GM19193 (cell line): ENCODE results near the gene RHBDF2.
A peak's percentile ranks its signal among the peaks of the same experiment; 100 is the strongest.

ENCODE experiments used
- POLR2A ChIP-seq: IDR thresholded peaks from 4 replicates; pipeline ENCODE4 v1.6.1; 2011; ENCODE audit not compliant: insufficient read depth, insufficient read length; ENCODE audit errors: extremely low read depth

Gene RHBDF2

DNA sequence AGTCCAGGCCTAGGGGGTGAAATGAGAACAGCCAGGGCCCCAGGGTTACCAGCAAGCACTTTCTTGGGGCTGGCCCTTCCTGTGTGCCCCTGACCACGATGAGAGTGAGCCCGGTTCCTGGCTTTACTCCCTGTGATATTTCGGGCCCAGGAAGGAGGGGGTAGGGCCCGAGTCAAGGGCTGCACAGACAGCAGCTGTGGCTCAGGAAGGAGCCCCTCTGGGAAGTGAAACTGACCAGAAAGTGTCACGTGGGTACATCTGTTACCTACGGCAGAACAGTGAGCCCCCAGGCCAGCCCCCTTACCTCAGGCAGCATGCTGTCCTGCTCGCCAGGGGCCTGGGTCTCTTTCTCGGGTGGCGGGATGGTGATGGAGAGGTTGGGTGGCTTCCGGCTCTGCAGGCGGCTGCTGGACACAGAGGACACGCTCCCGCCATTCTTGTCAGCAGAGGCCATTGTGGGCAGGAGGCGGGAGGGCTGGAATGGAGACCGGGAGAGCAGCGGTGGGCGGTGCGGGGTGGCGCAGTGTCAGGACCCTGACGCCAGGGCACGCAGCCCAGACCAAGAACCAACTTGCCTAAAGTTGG lies 20.1 kb downstream of the RHBDF2 start:
- TF ChIP-seq POLR2A, result peak; percentile 46

DNA sequence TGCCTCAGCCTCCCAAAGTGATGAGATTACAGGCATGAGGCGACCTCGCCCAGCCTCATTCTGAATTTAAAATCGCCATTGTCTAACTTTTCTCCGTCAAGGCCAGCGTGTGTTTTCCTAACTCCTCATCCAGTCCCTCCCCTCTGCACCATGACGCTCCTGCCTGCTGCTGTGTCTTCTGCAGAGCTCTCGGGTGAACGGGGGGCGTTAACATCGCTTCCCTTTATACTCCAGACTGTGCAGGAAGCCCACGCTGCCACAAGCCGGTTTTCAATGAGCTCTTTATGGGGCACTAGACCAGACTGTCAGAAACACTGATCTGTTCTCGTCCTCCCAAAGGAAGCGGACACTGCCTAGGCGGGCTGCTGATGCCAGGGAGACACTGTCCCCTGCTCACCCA lies 20.6 kb downstream of the RHBDF2 start:
- no peak for TF ChIP-seq POLR2A

DNA sequence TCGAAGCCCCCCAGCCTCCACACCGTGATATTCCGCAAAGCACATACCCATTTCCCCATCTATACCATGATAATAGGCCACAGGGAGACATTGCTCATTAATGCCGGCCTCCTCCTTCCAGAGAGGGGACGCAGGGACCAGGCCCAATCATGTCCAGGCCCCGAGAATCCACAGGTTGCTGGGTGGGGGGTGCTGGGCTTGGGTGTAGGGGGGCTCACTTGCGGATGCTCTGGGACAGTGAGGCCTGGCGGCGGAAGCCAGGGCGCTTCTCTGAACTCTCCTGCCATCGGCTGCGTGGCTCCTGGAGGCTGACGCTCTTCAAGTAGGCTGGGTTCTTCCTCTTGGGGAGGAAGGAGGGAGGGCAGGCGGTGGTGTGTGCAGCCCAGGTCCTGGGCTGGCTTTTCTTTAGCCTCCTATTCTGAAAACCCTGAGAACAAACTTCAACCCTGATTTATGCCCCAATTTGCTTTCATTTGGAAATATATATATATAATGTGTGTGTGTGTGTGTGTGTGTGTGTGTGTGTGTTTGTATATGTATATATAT lies 21.6 kb downstream of the RHBDF2 start:
- TF ChIP-seq POLR2A, result no peak

DNA sequence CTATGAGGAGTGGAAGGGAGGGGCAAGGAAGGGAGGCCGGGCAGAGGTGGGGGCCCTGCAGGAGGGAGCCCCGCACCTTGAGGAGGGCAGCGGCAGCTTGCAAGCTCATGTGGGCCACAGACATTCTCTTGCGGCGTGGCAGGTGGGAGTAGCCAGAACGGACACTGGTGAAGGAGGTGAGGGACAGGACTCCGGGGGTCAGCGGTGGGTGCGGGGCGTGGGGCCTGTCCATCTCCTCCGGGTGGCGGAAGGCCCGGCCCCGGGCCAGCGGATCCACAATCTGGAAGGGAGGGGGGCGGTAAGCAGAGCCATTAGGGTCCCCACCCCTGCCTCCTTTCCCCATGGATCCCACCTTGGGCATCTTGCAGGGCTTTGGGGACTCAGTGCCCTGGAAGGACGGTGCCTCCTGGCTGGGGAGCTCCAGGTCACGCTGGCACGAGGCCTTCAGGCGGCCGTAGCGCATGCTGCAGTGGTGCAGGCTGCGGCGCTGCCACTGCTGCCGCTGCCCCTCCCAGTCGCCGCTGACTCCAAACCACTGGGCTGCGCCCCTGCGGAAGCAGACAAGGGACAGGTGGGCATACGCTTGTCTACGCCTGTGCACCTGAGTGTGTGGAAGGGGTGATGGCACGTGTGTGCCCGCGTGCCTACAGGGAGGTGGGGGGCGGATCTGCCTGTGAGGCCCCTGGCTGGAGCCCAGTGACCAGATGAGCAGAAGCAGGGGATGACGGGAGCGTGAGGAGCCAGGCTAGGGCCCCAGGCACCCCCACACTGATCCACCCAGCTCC lies 22.3 kb downstream of the RHBDF2 start:
- no peak for TF ChIP-seq POLR2A

DNA sequence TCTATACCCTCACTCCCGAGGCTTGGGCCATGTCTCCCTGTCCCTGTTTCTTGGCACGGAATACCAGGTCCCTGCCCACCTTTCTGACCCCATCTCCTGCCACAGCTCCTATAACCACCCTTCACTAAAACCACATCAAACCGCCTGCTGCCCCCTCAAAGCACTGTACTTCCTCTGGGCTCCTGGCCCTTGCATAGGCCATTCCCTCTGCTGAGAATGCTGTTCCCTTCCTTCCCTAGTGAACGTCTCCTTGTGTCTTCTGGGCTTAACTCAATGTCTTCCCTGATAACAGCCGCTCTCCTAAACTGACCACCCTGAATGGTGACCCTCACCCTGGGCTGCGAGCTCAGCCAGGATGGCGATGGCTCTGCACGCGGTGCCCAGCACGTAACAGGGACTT lies 23.1 kb downstream of the RHBDF2 start:
- no peak for TF ChIP-seq POLR2A

DNA sequence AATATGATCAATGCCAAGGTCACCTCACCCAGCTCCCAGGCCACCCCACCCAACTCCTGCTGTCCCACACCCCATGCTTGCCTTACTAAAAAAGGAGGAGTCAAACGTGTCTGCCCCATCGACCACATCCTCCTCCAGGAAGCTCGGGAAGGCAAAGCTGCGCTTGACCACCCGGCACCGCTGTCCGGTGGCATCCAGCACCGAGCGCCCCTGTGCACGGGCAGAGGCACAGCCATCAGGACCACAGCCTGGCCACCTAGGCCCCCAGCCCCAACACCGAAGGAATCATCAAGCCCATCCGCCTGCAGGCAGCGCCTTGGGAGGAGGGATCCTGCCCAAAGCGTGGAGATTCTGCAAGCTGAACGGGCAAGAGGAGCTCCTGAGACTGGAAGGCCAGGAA lies 23.6 kb downstream of the RHBDF2 start:
- no peak for TF ChIP-seq POLR2A

DNA sequence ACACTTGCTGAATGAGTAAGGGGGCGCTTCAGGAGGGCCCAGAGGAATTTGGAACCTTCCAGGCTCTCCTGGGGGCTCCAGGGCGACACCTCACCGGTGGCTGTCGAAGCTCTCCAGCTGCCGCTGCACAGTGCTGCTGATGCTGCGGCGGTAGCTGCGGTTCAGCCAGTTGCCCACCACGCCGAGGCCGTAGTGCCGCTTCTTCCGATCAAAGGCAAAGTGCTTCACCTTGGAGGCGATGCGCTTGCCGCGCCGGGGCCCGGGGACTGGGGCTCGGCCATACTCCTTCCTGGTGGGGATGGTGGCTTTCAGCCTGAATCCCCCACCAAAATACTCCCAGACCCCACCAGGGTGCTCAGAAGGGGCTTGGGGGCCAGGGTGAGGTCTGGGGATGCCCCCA lies 24.5 kb downstream of the RHBDF2 start:
- no peak for TF ChIP-seq POLR2A

DNA sequence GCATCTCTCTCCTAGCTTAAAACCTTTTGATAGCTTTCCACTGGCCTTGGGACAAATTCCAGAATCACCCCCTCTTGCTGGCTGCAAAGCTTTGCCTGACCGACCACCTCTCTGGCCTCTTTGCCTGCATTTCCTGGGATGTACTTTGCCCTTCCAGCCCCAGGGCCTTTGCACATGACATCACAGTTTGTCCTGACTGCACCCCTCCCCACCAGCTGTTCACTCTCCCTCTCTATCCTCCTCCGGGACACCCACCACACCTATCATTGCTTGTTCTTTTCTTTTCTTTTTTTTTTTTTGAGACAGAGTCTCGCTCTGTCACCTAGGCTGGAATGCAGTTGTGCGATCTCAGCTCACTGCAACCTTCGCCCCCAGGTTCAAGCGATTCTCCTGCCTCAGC lies 25.9 kb downstream of the RHBDF2 start:
- TF ChIP-seq POLR2A, result no peak

DNA sequence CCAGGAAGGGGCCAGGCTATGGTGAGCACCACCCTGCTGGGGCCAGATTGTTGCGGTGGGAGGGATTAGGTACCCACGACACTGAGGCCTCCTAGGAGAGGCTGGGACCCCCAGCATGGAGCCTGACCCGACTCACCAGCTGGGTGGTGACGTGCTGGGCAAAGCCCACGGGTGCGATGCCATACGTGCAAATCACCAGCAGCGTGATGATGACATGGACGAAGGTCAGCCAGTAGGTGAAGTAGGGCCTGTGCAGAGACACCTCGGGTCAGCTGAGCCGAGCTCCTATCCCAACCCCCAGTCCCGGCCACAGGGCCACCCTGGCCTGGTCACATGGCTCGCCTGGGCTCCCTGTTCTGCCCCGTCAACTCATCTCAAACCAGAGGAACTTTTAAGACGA lies 26.3 kb downstream of the RHBDF2 start:
- no peak for TF ChIP-seq POLR2A

DNA sequence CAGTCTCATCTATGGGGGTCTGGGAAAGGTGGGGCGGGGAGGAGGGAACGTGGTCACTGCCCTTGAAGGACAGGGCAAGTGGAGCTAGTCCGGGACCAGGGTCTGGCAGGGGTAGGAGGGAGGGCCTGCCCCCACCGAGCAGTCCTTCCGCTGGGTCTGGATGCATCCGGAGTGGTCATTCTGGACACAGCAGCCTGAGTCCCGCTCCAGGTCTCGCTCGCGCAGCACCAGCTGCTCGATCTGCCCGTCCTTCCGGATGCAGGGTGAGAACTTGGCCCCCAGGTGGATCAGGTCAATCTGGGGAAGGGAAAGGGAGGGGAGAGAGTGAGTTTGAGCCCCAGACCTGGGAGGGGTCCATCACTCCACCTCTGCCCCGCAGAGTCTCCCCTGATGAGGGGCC lies 27.0 kb downstream of the RHBDF2 start:
- no peak for TF ChIP-seq POLR2A

DNA sequence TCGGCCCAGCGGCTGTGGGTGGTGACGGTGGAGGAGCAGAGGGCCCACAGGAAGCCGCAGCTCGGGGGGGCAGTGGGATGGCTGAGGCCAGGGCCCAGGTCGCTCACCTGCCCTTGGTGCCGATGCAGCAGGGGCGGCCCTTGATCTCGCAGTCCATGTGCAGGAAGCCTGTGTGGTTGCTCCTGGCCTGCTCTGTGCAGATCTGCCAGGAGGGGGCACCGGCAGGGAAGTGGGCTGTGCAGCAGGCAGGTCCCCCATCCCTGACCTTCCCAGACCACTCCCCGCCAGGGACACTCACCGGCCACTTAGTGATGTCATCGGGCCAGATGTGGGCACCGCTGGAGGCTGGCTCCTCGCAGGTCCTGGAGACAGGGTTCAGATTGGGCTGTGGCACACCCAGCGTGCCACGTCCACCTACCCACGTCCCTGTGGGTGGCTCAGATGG lies 27.7 kb downstream of the RHBDF2 start:
- no peak for TF ChIP-seq POLR2A

DNA sequence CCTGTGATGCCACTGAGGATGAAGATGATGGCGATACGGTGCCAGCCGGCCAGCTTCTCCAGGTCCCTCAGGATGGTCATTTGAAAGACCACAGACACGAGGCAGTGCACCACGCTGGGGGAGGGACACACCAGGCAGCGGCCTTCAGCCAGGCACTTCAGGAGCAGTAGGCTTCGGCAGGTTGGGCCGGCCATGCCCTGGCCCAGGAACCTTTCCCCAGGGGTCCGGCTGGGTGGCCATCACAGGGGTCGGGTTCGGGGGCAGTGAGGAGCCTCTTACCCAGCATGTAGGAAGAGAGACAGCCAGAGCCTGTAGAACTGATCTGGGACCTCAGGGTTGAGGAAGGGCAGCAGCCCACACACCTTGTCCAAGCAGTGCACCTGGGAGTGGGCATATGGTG lies 28.5 kb downstream of the RHBDF2 start:
- TF ChIP-seq POLR2A, result no peak

DNA sequence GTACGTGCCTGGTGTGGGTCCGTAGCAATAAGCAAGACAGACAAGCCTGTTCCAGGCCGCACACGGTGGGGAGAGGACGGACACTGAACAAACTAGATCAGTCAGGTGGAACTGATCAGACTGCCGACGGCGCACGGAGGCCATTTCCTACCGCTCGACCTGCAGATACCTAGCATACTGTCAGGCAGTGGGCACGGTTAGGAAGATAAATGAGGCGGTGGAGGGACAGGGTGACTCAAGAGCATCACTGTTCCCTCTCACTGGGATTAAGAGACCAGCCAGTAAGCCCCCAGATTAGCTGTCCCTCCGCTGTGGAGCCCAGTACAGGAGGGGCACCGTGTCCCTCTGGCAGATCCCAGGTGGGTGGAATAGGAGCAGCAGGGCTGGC lies 29.0 kb downstream of the RHBDF2 start:
- TF ChIP-seq POLR2A, result no peak

DNA sequence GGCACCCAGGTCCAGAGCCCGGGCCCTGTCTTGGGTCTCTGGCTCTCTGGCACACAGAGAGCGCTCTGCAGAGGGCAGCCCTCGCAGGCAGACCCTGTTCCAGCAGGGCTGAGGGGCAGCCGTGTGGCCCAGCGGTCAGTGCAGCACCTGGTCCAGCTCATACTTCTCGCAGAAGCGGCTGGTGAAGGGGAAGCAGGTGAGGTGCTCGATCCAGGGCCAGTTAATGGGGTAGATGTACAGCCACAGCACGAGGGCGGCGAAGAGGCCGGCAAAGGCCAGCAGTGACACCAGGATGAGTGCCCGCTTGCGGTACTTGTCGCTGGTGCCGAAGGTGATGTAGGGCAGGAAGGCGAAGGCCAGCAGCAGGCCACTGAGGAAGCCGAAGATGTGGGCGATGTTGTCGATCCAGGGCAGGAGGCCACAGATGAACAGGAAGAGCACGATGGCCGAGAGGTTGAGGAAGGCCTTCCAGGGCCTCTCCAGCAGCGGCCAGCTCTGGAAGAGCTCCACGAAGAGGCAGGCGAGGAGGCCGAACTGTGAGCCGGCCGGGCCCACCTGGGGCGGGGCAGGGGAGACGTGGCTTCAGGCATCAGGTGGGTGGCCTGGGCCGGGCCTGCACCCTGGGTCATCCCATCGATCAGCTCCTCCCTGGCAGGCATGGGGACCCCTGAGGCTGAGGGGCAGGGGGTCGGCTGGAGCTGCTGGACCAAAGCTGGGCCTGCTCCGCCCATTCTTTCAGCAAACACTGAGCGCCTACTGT lies 29.5 kb downstream of the RHBDF2 start:
- TF ChIP-seq POLR2A, result no peak

DNA sequence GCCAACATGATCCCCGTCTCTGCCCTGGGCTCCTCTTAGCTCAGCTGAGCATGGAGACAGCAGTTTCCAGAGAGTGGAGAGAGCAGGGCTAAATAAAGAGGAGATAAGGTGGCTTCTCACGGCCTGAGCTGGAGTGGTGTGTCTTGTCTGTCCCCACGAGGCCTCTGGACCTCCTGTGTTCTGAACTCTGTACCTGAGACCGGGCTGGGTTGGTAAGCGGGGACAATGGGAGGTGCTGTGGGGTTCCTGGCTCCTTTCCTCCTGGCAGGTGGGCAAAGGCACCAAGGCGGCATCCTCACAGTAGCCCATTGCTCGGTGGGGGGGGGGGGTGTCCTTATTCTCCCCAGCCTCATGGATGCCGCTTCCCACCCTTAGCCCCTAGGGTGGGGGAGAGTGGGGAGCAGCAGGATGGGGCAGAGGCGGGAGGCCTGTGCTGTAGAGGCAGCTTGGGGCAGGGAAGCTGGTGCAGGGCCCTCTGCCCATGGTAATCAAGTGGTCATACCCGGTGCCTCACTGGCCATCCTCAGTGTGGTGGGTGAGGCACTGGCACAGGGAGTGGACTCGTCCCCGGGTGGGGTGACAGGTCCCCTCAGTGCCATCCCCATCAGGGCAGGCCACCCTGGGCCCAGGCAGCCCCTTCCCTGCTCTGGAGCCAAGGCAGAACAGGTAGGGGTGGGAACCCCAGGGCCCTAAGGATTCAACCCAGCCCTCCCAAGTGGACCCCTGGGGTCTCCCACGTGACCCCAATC lies 31.1 kb downstream of the RHBDF2 start:
- peak; percentile 6 for TF ChIP-seq POLR2A
